AG08396 (cell line): ENCODE results near the gene BTBD7.

Experiments
- DNase-seq: peaks from one replicate; pipeline ENCODE4 v3.0.0; 2012; ENCODE audit warnings: low spot score, mixed read lengths

The BTBD7 gene

DNA sequence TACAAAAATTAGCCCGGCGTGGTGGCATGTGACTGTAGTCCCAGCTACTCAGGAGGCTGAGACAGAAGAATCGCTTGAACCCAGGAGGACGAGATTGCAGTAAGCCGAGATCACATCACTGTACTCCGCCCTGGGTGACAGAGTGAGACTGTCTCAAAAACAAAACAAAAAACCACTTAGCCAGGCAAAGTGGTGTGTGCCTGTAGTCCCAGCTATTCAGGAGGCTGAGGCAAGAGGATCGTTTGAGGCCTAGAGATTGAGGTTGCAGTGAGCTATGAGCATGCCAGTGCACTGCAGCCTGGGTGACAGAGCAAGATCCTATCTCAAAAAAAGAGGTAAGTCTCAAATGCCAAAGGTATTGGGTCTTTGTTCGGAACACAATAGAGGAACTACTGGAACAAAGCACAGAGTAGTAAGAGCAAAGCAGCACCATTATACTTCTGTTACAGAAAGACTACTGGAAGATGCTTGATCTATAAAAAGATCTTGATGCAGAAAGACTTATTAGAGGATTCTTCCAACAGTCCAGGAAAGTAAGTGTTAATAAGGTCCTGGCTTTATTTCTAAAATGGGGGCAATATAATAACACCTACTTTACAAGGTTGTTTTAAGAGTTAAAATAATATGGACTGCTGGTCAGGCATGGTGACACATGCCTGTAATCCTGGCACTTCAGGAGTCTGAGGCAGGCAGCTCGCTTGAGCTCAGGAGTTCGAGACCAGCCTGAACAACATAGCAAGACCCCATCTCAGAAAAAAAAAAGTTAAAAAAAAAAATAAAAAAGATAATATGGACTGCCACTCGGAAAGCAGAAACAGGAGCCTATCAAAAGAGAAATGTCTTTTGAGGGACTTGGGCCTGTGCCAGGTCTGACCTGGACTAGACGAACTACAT, 29.9 kb downstream of the BTBD7 start:
- no peak for DNase-seq

DNA sequence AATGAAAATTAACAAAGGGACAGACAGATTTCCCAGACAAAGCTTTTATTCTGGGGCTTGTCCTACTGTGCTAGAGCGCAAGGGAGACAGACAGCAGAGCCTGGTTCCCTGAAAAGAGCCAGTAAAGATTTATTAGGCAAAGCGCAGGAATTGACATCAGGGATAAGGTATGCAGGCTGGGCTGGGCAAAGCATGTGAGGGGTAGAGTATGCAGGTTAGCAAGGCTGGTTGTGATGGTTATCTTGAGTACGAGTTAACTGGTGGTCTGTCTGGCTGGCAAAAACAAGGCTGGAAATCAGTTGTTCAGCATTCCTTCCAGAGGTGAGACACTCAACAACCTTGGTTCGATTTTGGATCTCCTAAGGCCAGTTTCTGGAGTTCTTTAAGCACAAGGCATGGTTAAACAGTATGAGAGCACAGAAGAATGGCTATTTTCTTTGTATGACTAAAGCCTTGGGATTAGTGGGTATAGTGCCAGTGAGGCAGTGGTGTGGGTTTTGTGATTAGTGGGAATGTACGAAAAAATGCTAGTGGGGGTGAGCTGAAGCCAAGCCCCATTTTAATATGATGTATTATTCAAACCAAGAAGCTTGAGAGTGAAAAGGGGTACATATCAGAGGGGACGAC, 30.9 kb downstream of the BTBD7 start:
- DNase-seq, result no peak

DNA sequence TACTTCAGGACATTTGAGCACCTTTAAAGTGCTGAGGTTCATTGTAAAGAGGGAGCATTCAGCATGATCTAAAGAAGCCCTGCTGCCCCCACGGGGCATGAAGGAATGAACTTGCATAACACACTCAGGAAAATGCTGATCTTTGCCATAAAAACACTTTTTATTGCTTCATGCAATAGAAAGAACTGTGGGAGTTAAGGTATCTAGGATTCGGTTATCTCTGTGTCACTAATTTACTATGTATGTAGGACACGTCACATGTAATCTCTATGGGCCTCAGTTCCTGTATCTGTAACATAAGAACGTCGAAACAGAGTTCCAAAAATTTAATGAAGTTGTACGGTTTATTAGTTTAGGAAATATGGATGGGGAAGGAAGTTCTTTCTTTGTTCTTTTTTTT, 33.0 kb downstream of the BTBD7 start:
- DNase-seq, result no peak

DNA sequence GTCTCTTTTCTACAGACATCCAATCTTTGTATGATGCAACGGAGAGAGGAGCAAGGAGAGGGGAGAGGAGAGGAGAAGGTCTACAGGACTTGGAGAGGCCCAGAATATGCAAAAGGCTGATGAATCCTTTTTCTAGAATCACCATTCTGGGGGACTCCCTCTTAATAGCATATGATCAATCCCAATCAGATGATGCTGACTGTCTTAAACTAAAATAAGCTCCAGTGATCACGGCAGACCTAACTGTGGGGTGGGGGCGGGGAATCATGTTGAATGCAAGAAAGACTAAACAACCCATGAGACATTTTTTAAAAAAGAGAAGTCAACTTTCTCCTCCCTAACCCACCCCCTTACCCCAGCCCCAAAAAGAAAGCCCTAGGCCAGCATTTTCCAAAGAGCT, 33.4 kb downstream of the BTBD7 start:
- no peak for DNase-seq

DNA sequence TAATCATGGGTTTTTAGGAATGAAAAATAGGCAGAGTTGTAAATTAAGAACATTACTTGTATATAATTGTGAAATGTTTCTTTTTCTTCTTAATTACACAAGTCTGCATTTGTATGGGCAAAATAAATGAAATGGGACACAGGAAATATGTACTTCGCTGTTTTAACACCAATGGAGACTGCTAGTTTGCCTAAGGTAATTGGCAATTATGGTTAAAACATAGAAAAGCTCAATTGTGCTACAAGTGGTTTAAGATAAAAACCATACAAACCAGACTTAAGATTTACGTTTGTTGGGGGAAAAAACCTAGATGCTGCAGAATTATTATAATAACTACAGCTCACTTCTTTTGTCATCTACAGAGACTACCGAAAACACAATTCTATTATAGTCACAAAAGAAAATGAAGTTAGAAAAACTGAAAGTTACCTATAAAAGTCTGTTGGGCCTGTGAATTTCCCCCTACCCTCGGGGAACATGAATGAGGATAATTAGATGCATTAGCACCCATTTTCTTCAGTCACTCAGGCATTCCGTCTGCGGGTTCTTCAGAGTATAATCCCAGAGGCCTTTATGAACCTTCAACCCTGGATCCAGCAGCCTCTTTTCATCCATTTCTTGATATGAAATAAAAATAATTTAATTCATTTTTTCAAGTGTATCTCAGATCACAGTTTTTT, 37.2 kb downstream of the BTBD7 start:
- DNase-seq, result no peak

DNA sequence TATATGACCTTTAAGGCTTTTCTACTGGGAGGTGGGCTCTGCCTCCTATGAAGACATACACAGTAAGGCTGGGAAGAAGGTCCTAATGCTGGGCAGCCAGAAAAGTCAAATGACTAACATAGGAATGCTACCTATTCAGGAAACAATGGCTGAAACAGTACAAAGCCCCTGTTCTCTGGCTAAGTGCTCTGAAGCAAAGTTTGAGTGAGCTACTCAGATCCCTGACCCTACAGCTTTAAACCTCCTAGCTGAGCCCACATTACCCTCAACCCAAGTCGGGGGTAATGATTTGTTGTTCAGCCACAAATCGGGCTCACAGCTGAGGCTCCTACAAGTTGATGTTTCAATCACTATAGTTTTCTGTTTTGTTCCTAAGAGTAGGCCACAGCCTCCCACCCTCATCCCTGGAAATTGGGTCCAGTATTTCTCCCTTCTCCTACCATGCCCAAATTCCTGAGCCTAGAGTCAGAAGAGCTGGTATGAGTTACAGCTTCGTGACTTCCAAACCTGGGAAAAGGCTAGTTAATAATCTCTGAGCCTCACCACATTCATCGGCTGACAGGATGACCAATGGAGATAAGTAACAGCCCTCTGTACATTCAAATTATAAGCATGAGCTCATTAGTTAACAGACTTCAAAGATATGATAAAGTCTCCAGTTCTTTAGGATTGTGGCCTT, 46.5 kb downstream of the BTBD7 start:
- DNase-seq, result no peak

DNA sequence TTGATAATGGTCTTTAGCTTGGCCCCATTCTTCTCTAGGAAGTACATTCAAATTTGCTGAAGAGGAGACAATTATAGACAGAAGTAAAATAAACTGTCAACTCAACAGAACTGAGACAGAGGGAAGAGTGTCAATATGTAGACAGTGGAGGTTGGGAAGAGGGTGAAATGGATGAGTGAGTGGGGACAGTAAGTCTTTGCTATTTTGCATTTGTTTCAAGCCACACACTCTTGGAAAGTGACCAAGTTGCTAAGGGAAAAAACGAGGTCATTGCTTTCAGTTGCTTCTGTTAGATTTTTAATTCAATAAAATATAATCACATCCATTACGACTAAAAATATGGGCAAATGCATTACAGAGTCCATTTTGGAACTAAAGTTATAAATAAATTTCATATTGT, 47.8 kb downstream of the BTBD7 start:
- DNase-seq, result no peak

DNA sequence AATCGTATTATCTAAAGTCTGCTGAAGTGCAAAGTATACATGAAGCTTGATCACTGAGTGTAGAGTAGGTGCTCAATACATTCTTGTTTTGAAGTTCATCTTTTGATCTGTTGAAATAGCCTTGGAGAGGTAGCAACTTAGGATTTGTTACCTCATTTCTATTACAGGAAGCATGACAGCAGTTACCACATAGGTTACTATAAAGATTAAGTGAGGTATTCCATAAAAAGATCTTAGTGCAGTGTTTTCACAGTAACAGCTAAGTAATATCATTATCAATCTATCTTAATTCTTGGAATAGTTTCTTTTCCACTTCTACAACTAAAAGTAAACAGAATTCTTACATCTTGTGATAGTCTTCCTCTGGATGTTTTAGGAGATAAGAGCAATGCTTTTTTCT, 50.9 kb downstream of the BTBD7 start:
- no peak for DNase-seq

DNA sequence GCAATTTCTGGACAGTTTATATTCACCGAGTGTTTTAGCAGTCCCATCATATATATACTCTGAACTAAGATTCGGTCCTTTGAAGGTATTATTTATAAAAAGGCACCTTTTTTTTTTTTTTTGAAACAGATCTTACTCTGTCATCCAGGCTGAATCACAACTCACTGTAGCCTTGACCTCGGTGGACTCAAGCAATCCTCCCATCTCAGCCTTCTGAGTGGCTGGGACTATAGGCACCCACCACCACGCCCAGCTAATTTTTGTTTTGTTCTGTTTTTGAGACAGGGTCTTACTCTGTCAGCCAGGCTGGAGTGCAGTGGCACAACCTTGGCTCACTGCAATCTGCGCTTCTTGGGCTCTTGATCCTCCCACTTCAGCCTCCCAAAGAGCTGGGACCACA, 52.1 kb downstream of the BTBD7 start:
- DNase-seq, result no peak

DNA sequence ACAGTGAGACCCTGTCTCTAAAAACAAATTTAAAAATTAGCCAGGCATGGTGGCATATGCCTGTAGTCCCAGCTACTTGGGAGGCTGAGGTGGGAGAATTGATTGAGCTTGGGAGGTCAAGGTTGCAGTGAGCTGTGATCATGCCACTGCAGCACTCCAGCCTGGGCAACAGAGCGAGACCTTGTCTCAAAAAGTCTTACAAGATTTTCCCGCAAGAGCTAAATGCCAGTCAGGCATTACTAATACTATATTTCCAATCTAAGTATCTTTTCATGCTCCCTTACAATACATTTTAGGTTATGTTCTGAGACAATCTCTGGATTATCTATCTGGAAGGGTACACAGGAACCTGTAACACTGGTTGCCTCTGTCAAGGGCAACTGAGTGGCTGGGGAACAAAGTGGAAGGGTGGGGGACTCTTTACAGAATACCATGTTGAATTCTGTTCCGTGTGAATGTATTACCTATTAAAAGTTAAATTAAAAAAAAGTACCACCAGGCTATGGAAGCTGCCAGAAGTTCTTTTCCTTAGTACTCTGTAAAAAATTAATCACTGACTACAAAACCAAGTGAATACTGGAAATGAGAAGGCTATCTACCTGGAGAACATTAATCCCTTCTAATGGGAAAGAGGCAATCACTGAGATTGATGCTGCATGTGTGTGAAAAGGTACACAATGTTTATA, 56.7 kb downstream of the BTBD7 start:
- no peak for DNase-seq

DNA sequence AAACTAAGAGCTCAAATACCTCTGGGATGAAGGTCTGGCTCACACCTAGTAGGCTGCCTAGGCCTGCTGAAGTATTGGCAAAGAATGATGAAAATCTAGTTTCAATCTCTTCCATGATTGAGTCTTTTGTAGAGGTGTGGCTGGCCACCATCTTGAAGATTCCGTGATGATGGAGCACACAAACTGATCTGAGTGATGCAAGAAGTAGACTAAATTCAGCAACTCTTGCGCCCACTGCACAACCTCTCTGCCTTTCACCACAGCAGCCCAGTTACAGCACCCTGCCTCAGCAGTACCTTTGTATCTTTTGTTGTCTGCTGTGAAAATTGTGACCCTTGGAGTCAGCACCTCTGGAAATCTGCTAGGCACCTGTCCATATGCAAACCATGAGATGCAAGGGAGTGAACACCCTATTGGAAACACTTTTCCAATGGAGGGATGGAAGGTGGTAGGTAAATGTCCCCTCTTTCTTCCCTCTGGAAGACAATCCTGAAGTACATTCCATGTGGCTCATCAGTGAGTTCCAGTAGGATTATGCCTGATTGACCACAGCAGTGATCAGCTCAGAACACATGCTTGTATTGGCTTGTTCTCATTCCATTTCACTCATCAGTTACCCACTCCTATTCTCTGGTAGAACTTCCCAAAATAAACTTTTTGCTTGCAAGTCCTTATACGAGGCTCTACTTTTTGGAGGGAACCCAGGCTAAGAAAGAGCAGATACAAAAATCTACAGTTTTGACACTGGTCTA, 58.6 kb downstream of the BTBD7 start:
- no peak for DNase-seq

DNA sequence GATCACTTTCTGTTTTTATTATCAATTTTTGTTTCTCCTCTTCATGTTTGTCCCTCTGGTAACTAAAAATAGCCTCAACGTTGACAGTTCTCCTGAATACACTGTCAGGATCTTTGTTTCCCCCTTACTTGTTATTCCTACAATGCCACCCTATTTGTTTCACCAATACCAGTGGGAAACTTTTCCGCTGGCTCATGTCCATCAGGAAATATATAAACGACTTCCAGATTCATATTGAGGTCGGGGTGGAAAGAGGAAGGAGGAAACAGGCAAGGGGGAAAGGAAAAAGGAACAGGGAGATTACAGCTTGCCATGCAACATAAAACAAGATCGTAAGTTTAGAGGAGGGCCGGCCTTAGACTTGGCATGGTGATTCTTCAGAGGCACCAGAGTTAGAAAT, 61.7 kb downstream of the BTBD7 start:
- no peak for DNase-seq

DNA sequence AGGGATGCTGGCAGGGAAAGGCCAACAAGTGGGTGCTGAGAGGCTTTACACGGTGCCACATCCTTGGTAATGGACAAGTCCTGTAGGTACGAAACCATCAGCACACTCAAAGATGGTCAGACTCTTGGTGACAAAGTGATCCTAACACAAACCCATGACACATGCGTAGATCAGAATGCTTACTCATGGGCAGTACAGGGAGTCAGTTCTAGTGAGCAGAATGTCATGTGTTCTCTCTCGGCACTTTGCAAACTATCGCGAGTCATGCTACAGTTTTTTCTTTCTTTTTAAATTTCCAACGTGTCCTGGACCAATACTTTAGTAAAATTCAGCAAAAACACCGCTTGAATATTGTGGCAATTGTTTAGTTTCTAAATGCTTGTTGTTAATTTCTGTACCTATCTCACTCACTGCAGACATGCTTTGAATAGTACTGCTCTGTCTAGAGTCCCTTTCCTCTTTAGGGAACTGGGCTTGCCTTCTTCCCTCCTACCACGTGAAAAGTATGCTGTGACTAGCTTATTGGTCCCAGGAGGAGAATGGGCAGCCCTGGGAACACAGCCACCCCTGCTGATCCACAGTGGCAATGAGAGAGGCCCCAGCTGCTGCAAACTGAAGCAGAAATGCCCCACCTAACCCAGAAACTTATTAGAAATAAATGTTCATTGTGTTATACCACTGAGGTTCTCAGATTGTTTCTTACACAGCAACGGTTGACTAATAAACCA, 63.3 kb downstream of the BTBD7 start:
- DNase-seq, result peak; percentile 33

DNA sequence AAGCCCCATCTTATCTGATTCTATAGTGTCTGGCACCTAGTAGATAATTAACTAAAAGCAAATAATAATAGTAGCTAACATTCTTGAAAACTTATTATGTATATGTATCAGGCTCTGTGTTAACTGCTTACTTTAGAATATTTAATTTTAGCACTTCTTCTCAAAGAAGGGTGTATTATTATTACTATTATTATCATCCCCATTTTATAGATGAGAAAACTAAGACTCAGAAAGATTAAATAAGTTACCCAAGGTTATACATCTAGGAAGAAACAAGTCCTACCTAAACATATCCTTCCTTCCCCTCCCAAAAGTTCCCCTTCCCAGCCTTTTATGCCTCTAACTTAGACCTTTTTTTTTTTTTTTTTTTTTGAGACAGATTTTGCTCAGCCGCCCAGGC, 64.4 kb downstream of the BTBD7 start:
- DNase-seq, result no peak

DNA sequence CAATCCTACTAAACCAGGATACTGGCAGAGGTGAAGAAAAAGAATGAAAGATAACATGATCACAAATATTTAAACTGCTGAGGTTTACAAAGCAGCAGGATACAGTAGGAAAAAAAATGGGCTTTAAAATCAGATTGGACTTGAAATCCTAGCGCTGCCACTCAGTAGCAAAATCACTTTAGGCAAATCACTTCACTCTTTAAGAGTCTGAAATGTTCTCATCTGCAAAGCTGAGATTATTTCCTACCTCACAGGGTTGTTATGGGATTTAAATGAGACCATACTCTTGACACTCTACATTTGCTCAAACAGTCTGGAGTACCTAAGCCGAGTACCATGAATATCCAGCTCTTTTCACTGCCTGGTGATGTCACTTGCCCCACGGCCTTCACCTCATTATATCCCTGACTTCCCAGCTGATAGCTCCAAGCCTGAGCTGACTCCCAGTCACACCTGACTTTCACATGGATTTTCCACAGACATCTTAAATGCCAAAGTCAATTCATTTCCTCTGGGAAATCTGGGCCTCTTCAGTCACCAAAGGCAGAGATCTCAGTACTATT, 65.6 kb downstream of the BTBD7 start:
- no peak for DNase-seq

DNA sequence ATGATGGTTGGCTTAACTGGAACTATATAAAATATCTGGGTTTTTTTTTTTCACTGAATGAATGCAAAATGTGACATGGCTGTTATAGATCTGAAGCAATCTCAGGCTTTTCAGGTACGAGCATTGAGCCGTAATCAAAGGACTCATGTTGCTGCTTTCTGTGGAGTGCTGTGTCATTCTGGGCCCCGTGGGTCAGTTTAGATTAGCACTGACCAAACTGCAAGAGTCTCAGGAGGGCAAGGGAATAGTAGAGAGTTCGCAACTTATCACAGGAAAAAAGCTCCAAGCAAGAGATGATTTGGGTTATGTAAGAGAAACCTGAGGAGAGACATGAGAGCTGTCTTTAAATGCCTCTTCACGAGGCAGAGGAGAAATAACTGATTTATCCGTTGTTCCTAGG, 66.7 kb downstream of the BTBD7 start:
- no peak for DNase-seq

DNA sequence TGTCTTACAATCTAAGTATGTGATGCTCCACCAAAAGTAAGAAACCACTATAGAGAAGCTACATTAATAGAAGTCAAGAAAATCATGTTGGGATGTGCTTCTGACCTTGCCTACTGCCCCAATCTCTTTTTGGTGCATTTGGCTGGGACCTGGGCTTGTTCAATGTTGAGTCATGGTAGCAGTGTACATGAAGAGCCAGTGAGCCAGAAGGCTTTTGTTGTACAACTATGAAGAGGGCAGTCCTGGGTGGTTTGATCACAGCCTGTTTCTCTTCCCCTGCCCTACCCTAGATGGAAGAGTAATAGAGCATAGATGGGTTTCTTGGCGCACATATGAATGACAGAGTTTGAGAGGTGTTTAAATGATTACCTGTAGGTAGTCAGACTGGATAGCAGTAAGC, 69.4 kb downstream of the BTBD7 start:
- peak; percentile 7 for DNase-seq

DNA sequence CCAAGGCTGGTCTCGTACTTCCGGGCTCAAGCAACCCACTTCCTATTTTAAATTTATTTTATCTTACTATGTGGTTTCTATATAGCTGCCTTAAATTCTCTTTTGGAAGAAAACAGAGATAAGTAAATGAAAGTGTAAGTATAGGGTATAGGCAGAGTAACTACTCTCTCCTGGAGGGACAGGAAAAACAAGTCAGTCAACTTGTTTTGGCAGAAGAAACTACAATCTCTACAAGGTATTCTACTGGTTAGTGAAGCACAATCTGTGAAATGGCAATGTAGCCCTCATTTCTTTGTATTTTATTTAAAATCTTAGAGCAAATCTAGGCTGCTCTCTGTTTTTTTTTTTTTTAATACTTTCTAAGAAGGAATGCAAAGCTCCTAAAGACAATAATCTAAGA, 70.4 kb downstream of the BTBD7 start:
- no peak for DNase-seq

DNA sequence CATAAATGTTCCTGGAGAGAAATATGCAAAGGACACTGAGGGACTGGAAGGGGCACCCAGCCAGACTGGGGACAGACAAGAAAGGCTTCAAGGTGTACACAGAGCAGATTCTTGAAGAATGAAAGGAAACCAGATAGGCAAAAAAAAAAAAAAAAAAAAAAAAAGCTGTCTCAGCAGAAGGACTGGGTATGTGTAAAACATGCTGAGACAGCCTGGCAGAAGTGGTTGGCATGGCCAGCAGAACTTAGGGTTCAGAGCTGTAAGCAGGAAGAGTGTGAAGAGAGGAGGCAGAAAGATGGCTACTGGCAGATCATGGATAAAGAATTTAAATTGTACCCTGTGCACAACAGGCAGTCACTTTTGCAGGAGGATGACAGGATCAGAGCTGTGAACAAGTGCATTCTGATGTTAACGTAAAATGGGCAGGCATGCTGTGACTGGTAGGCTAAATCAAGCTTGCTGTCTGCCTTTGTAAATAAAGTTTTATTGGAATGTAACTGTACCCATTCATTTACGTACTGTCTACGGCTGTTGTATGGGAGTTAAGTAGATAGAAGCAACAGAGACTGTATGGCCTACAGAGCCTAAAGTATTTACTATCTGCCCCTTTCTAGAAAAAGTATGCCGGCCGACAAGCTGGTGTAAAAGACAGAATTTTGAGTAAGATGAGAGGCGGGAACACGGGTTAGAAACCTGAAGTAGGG, 83.6 kb downstream of the BTBD7 start:
- DNase-seq, result no peak

DNA sequence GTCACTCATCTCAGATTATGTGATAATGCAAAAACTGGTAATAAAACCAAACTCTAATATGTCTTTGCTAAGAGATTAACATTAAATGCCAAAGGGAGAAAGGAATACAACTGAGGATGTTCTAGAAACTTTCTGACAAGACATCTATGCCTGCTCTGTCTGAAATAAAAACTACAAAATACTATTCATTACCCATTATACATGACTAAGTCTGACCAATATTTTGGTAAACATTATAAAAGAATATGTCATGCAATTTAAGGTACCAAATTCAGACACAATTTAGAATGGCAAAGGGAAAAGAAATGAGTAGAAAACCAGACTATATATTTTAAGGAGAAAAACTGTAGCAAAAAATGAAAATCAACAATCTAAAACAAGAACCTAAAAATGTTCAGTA, 86.3 kb downstream of the BTBD7 start:
- no peak for DNase-seq
